H1 (cell line): ENCODE results near the gene GALP. TPM values are rescaled to one million over a fixed set of nuclear protein-coding genes. Genes with fewer than 3 reads are reported as not detected.

Source experiments
- CTCF ChIA-PET: fragments of 300-600 bp; sonication (Branson Sonifier 250); formaldehyde crosslinking; loops from one replicate; lab custom pipeline; 2021; ENCODE audit not compliant: partially characterized antibody; lab: Charles Lee
- POLR2A ChIA-PET: fragments of 300-600 bp; sonication (Branson Sonifier 250); formaldehyde crosslinking; loops from one replicate; lab custom pipeline; 2021; ENCODE audit warnings: inconsistent platforms; ENCODE audit not compliant: partially characterized antibody; lab: Charles Lee
- DNase-seq, 2 experiments: peaks; one replicate each; pipeline versions ENCODE4 v3.0.0 to v3.0.0-alpha.2; 2010 to 2022; ENCODE audit warnings: low spot score in 2 of 2, low read depth in 1 of 2, mixed read lengths in 1 of 2
- FAIRE-seq: peaks from 2 replicates; lab custom pipeline; 2011; peaks lifted over from hg19 to GRCh38; lab: Jason Lieb, UNC
- H2AFZ ChIP-seq: 2 replicates; pipeline ENCODE4 v1.8.1; 2012; ENCODE audit warnings: low read length, inconsistent platforms
- H2AK5ac ChIP-seq: 2 replicates; pipeline ENCODE4 v1.6.1; 2013; ENCODE audit warnings: low read depth, low read length
- H2BK120ac ChIP-seq: replicated peaks from 2 replicates; pipeline ENCODE3; 2013; ENCODE audit warnings: low read depth, low read length, inconsistent platforms
- H2BK12ac ChIP-seq: 2 replicates; pipeline ENCODE4 v1.6.1; 2013; ENCODE audit warnings: low read depth, low read length
- H2BK15ac ChIP-seq: 2 replicates; pipeline ENCODE4 v1.6.1; 2013; ENCODE audit warnings: low read length
- H2BK20ac ChIP-seq: 2 replicates; pipeline ENCODE4 v1.6.1; 2013; ENCODE audit warnings: low read length
- H2BK5ac ChIP-seq: 2 replicates; pipeline ENCODE4 v1.6.1; 2013; ENCODE audit warnings: low read depth, low read length
- H3K14ac ChIP-seq: 2 replicates; pipeline ENCODE4 v1.6.1; 2013; ENCODE audit warnings: inconsistent platforms; ENCODE audit not compliant: insufficient read length
- H3K18ac ChIP-seq: 2 replicates; pipeline ENCODE4 v1.6.1; 2013; ENCODE audit warnings: low read length; ENCODE audit errors: extremely low read depth
- H3K23ac ChIP-seq: 2 replicates; pipeline ENCODE4 v1.6.1; 2013; ENCODE audit warnings: inconsistent platforms; ENCODE audit not compliant: insufficient read length
- H3K23me2 ChIP-seq: 2 replicates; pipeline ENCODE4 v1.6.1; 2013; ENCODE audit warnings: low read depth, low read length
- H3K27ac ChIP-seq: 2 replicates; pipeline ENCODE4 v1.6.1; 2011; ENCODE audit warnings: low read depth, low read length, inconsistent platforms
- H3K27me3 ChIP-seq, 4 experiments: replicated peaks in 1 of 4; 1 replicate in 1 of 4; 2 replicates in 3 of 4; pipeline versions ENCODE4 v1.6.1 to v1.8.1; 2011 to 2013; ENCODE audit warnings: low read length in 3 of 4, mild to moderate bottlenecking in 3 of 4, inconsistent platforms in 2 of 4, mixed read lengths in 2 of 4, moderate library complexity in 1 of 4; ENCODE audit not compliant: control insufficient read depth in 3 of 4, insufficient read depth in 3 of 4; ENCODE audit errors: extremely low read depth in 1 of 4
- H3K36me3 ChIP-seq, 4 experiments: 2 replicates each; pipeline versions ENCODE4 v1.6.1 to v1.8.1; 2011 to 2013; ENCODE audit warnings: mild to moderate bottlenecking in 4 of 4, low read length in 3 of 4, moderate library complexity in 2 of 4, control low read depth in 1 of 4, inconsistent platforms in 1 of 4; ENCODE audit not compliant: insufficient read depth in 4 of 4, control insufficient read depth in 2 of 4
- H3K4ac ChIP-seq: replicated peaks from 2 replicates; pipeline ENCODE3; 2013; ENCODE audit warnings: low read length, low read depth, mixed read lengths, inconsistent platforms; ENCODE audit not compliant: insufficient read length
- H3K4me1 ChIP-seq, 4 experiments: replicated peaks in 1 of 4; 1 replicate in 1 of 4; 2 replicates in 3 of 4; pipeline versions ENCODE4 v1.6.1 to v1.8.1; 2011 to 2013; ENCODE audit warnings: low read length in 3 of 4, inconsistent platforms in 2 of 4, mixed read lengths in 1 of 4; ENCODE audit not compliant: insufficient read depth in 4 of 4, control insufficient read depth in 3 of 4
- H3K4me2 ChIP-seq, 2 experiments: 2 replicates each; pipeline versions ENCODE4 v1.6.1 to v1.8.1; 2011 to 2013; ENCODE audit warnings: low read depth in 2 of 2, low read length in 2 of 2, control low read depth in 1 of 2, inconsistent platforms in 1 of 2, mild to moderate bottlenecking in 1 of 2; ENCODE audit not compliant: insufficient read depth in 1 of 2
- H3K4me3 ChIP-seq, 4 experiments: fragments of 200-600, 300-600 bp in 1 of 4; sonication (generic), shearing (Covaris generic), sonication (Bioruptor Twin) in 1 of 4; 2 replicates each; pipeline versions ENCODE4 v1.5.1 to v1.8.1; 2011 to 2016; ENCODE audit warnings: low read length in 4 of 4, low read depth in 3 of 4, control low read depth in 2 of 4, inconsistent platforms in 2 of 4, mild to moderate bottlenecking in 2 of 4, mixed read lengths in 1 of 4, moderate library complexity in 1 of 4; ENCODE audit not compliant: insufficient read depth in 2 of 4; ENCODE audit errors: extremely low read depth in 1 of 4
- H3K56ac ChIP-seq: replicated peaks from 2 replicates; pipeline ENCODE3; 2013; ENCODE audit warnings: low read depth, mild to moderate bottlenecking, mixed read lengths, low read length, inconsistent platforms; ENCODE audit not compliant: insufficient read length
- H3K79me1 ChIP-seq: 2 replicates; pipeline ENCODE4 v1.6.1; 2013; ENCODE audit warnings: low read depth, low read length, control low read depth
- H3K79me2 ChIP-seq, 2 experiments: 2 replicates each; pipeline versions ENCODE4 v1.6.1 to v1.8.1; 2012 to 2013; ENCODE audit warnings: low read length in 2 of 2, mild to moderate bottlenecking in 2 of 2, inconsistent platforms in 1 of 2; ENCODE audit not compliant: insufficient read depth in 2 of 2, control insufficient read depth in 1 of 2
- H3K9ac ChIP-seq, 4 experiments: replicated peaks in 1 of 4; 1 replicate in 1 of 4; 2 replicates in 3 of 4; pipeline versions ENCODE4 v1.6.1 to v1.8.1; 2011 to 2013; ENCODE audit warnings: low read depth in 3 of 4, low read length in 3 of 4, control low read depth in 2 of 4, mild to moderate bottlenecking in 2 of 4, moderate library complexity in 2 of 4, inconsistent platforms in 1 of 4; ENCODE audit errors: extremely low read depth in 1 of 4
- H3K9me3 ChIP-seq, 2 experiments: 2 replicates each; pipeline versions ENCODE4 v1.6.1 to v1.8.1; 2012 to 2013; ENCODE audit warnings: mild to moderate bottlenecking in 2 of 2, moderate library complexity in 2 of 2, control low read depth in 1 of 2, inconsistent platforms in 1 of 2, low read depth in 1 of 2, low read length in 1 of 2, mixed read lengths in 1 of 2; ENCODE audit not compliant: insufficient read depth in 2 of 2
- H4K20me1 ChIP-seq, 2 experiments: replicated peaks in 1 of 2; 2 replicates each; pipeline versions ENCODE3 to v1.8.1; 2011 to 2013; ENCODE audit warnings: inconsistent platforms in 2 of 2, low read length in 2 of 2, mild to moderate bottlenecking in 1 of 2; ENCODE audit not compliant: insufficient read depth in 2 of 2, control insufficient read depth in 1 of 2
- H4K5ac ChIP-seq: 2 replicates; pipeline ENCODE4 v1.6.1; 2013; ENCODE audit warnings: low read length, low read depth, mixed read lengths, inconsistent platforms; ENCODE audit not compliant: insufficient read length
- H4K8ac ChIP-seq: 2 replicates; pipeline ENCODE4 v1.8.0; 2013; ENCODE audit warnings: mild to moderate bottlenecking, moderate library complexity, low read length, inconsistent platforms; ENCODE audit not compliant: insufficient read depth; ENCODE audit errors: extremely low read depth
- H4K91ac ChIP-seq: replicated peaks from 2 replicates; pipeline ENCODE3; 2013; ENCODE audit warnings: low read length, mixed read lengths, inconsistent platforms; ENCODE audit not compliant: insufficient read length
- BRCA1 ChIP-seq: IDR thresholded peaks from 2 replicates; pipeline ENCODE4 v1.6.1; 2012; ENCODE audit warnings: low read depth, low read length, improper control_type of control experiment
- CBX8 ChIP-seq: fragments of 300-800, 300-1000 bp; sonication (generic); IDR thresholded peaks from 2 replicates; pipeline ENCODE4 v1.7.1; 2016; ENCODE audit warnings: low read depth, low read length, borderline replicate concordance
- CREB1 ChIP-seq: IDR thresholded peaks from 2 replicates; pipeline ENCODE4 v1.6.1; 2012; ENCODE audit warnings: inconsistent platforms
- GTF2F1 ChIP-seq: IDR thresholded peaks from 2 replicates; pipeline ENCODE4 v1.6.1; 2012; ENCODE audit warnings: low read depth, low read length, improper control_type of control experiment, borderline replicate concordance
- MAFK ChIP-seq: IDR thresholded peaks from 2 replicates; pipeline ENCODE4 v1.6.1; 2012; ENCODE audit warnings: low read depth, mild to moderate bottlenecking, improper control_type of control experiment, low read length
- POU5F1 ChIP-seq: IDR thresholded peaks from 2 replicates; pipeline ENCODE4 v1.6.1; 2011; ENCODE audit warnings: low read depth, mild to moderate bottlenecking, low read length, moderate library complexity
- SRF ChIP-seq: IDR thresholded peaks from 2 replicates; pipeline ENCODE4 v1.6.1; 2011; ENCODE audit warnings: mild to moderate bottlenecking, low read depth, low read length, moderate library complexity
- TEAD4 ChIP-seq: IDR thresholded peaks from 2 replicates; pipeline ENCODE4 v1.6.1; 2012; ENCODE audit warnings: low read depth, low read length, inconsistent platforms, mixed read lengths
- WGBS, 2 experiments: shearing (Covaris generic) in 1 of 2; methylation state at CpG; one replicate each; pipeline versions ENCODE4 v1.1.6 to v1.1.7; 2013 to 2015; ENCODE audit warnings: low lambda C conversion rate in 2 of 2, mixed read lengths in 2 of 2, inconsistent platforms in 1 of 2, low coverage in 1 of 2, missing lambda C conversion rate in 1 of 2; ENCODE audit not compliant: insufficient replicate concordance in 2 of 2, insufficient coverage in 1 of 2, insufficient read length in 1 of 2; ENCODE audit errors: extremely low coverage in 1 of 2, missing lambda C conversion rate in 1 of 2; 5-methylcytosine and 5-hydroxymethylcytosine counted together
- polyA plus RNA-seq, 7 experiments: library from polyadenylated mRNA; depleted of rRNA in 3 of 7; stranded (reverse) in 5 of 7; unstranded in 2 of 7; fragments of >200 nt in 5 of 7; fragments of 200-250 nt in 2 of 7; gene quantifications; 1 replicate in 5 of 7; 2 replicates in 1 of 7; 4 replicates in 1 of 7; pipeline versions ENCODE4 v1.2.1 to v1.2.3, GENCODE V29; 2011 to 2013; ENCODE audit warnings: missing spikeins in 2 of 7, mixed read lengths in 2 of 7
- total RNA-seq: library from RNA; stranded (reverse); fragmentation: NEBNext Ultra II Directional; extraction: Animal tissue kit (Norgen Biotek cat#: 25700); gene quantifications from 2 replicates; pipeline ENCODE4 v1.2.1, GENCODE V29; 2021

Gene GALP
- total and polyA plus RNA-seq, 2 of the 8 experiments (the other 6 are each of a cell fraction or from before 2014, with no cell fraction given), result 0.14 TPM; not detected in 1

GRCh38 chr19:56134654-56134921 lies 41.2 kb upstream of the GALP start:
- no peaks in the 10 kb centered on the region for H3K9me3 ChIP-seq
- H3K18ac ChIP-seq, result no peak overlapping the region
- no peak overlapping the region for H2BK15ac ChIP-seq
- no peak overlapping the region for H3K4ac ChIP-seq
- FAIRE-seq, result no peak
- H4K91ac ChIP-seq, result no peak overlapping the region
- H2BK120ac ChIP-seq, result no peak overlapping the region
- no peaks in the 10 kb centered on the region for H3K79me1 ChIP-seq
- H3K23ac ChIP-seq, result no peak overlapping the region
- H3K14ac ChIP-seq, result no peak overlapping the region
- H3K36me3 ChIP-seq, result no peaks in the 10 kb centered on the region
- no peak overlapping the region for H2BK12ac ChIP-seq
- DNase-seq, result no peak
- H3K4me2 ChIP-seq, result no peak overlapping the region
- no peak overlapping the region for H2BK20ac ChIP-seq
- H4K8ac ChIP-seq, result no peak overlapping the region
- no peak overlapping the region for H2AK5ac ChIP-seq
- H3K27me3 ChIP-seq, result no peaks in the 10 kb centered on the region
- ChIA-PET CTCF (interaction anchor here (0.6 to 7.1 kb wide), 9 partner anchors 14 to 118 kb away, joined by 3 to 35 read pairs (median 4); partner anchors contain the start of gene ZNF787), POLR2A (interaction anchor here (0.5 to 2.5 kb wide), 3 partner anchors 13 to 49 kb away, joined by 3 to 9 read pairs (median 5); partner anchors contain the start of gene ZNF787)
- no peaks in the 10 kb centered on the region for H3K79me2 ChIP-seq
- H3K27ac ChIP-seq, result no peak overlapping the region
- H2AFZ ChIP-seq, result no peak overlapping the region
- H3K56ac ChIP-seq, result no peak overlapping the region
- 84% methylated on average over 5 of the region's 5 CpGs; no CpG with 5 or more reads in 1 of the 2 experiments for WGBS, 2 experiments
- no peak overlapping the region for H3K9ac ChIP-seq
- H3K23me2 ChIP-seq, result no peaks in the 10 kb centered on the region; the same call in 1 of the 2 replicates
- no peak overlapping the region for H2BK5ac ChIP-seq
- H4K5ac ChIP-seq, result no peak overlapping the region
- no peak overlapping the region for H3K4me3 ChIP-seq
- H4K20me1 ChIP-seq, result no peaks in the 10 kb centered on the region
- peaks cover 3 to 15% (median 7%) of the 10 kb centered on the region in 4 experiments for H3K4me1 ChIP-seq
- TF ChIP-seq BRCA1, result no peak
- no peak for TF ChIP-seq GTF2F1
- no peak for TF ChIP-seq SRF
- no peak for TF ChIP-seq CREB1
- no peak for TF ChIP-seq POU5F1
- no peak for TF ChIP-seq MAFK
- no peak for TF ChIP-seq CBX8
- no peak for TF ChIP-seq TEAD4
